GM12878 (cell line): ENCODE data around the gene P3H2. TPM values are rescaled to one million over a fixed set of nuclear protein-coding genes. Genes with fewer than 3 reads are reported as not detected.
A peak's percentile ranks its signal among the peaks of the same experiment; 100 is the strongest.

Source experiments
- ATAC-seq: fragments of 200-7000 bp; cut with Tn5 transposase; 3 replicates; pipeline ENCODE4 v1.9.1; 2020; ENCODE audit warnings: mild to moderate bottlenecking, moderate library complexity
- BruUV-seq: library from RNA; stranded (reverse); fragments of 400-500 nt; replicated peaks from 2 replicates; lab custom pipeline; 2021; lab: Mats Ljungman, UMichigan
- CTCF ChIA-PET: fragments of 300-600 bp; sonication (Branson Sonifier 250); formaldehyde crosslinking; extraction: SDS; loops from one replicate; lab custom pipeline; 2021; ENCODE audit warnings: inconsistent platforms; lab: Yijun Ruan, JAX
- POLR2A ChIA-PET: fragments of 350-600 bp; formaldehyde crosslinking; extraction: SDS; loops from one replicate; lab custom pipeline; 2021; ENCODE audit warnings: inconsistent platforms; lab: Charles Lee
- RAD21 ChIA-PET: fragments of 300-600 bp; sonication (Branson Sonifier 250); formaldehyde crosslinking; loops from one replicate; lab custom pipeline; 2023; ENCODE audit warnings: antibody characterized with exemption; ENCODE audit not compliant: unreplicated experiment; lab: Charles Lee
- SMC1A ChIA-PET: fragments of 300-600 bp; sonication (Branson Sonifier 250); formaldehyde crosslinking; loops from one replicate; lab custom pipeline; 2023; ENCODE audit not compliant: unreplicated experiment, uncharacterized antibody; lab: Charles Lee
- DNase-seq: peaks from one replicate; pipeline ENCODE4 v3.0.0-alpha.2; 2011; ENCODE audit warnings: low read depth, low spot score
- FAIRE-seq: peaks from 3 replicates; lab custom pipeline; 2011; peaks lifted over from hg19 to GRCh38; lab: Jason Lieb, UNC
- H2AFZ ChIP-seq: 2 replicates; pipeline ENCODE4 v1.6.0; 2011; ENCODE audit warnings: low read depth, low read length, control low read depth; ENCODE audit not compliant: control insufficient read depth
- H3K27ac ChIP-seq: 2 replicates; pipeline ENCODE4 v1.5.1; 2011; ENCODE audit warnings: control low read depth; ENCODE audit not compliant: control insufficient read depth, insufficient read depth
- H3K27me3 ChIP-seq, 2 experiments: replicated peaks in 1 of 2; 2 replicates each; pipeline versions ENCODE4 v1.6.0 to v1.6.1; 2011; ENCODE audit warnings: low read length in 1 of 2; ENCODE audit not compliant: control insufficient read depth in 2 of 2, insufficient read depth in 2 of 2
- H3K36me3 ChIP-seq, 2 experiments: 2 replicates each; pipeline ENCODE4 v1.5.1; 2011; ENCODE audit warnings: low read length in 1 of 2; ENCODE audit not compliant: control insufficient read depth in 2 of 2, insufficient read depth in 2 of 2
- H3K4me1 ChIP-seq: 2 replicates; pipeline ENCODE4 v1.6.1; 2011; ENCODE audit warnings: mild to moderate bottlenecking, low read length, moderate library complexity, mixed read lengths; ENCODE audit not compliant: control insufficient read depth, insufficient read depth
- H3K4me2 ChIP-seq: 2 replicates; pipeline ENCODE4 v1.6.0; 2011; ENCODE audit warnings: control low read depth; ENCODE audit not compliant: control insufficient read depth, insufficient read depth
- H3K4me3 ChIP-seq: fragments of 200-600 bp; sonication (generic); 2 replicates; pipeline ENCODE4 v1.5.1; 2016
- H3K79me2 ChIP-seq: 2 replicates; pipeline ENCODE4 v1.6.0; 2011; ENCODE audit warnings: low read length; ENCODE audit not compliant: control insufficient read depth, insufficient read depth
- H3K9ac ChIP-seq: 2 replicates; pipeline ENCODE4 v1.8.0; 2011; ENCODE audit warnings: low read length, control low read depth, mixed read lengths; ENCODE audit not compliant: control insufficient read depth, insufficient read depth
- H3K9me3 ChIP-seq: replicated peaks from 3 replicates; pipeline ENCODE4 v1.5.1; 2011; ENCODE audit warnings: mild to moderate bottlenecking, low read length; ENCODE audit not compliant: control insufficient read depth, insufficient read depth
- H4K20me1 ChIP-seq: 2 replicates; pipeline ENCODE4 v1.6.0; 2011; ENCODE audit not compliant: control insufficient read depth, insufficient read depth
- CEBPZ ChIP-seq: fragments of 150-350 bp; IDR thresholded peaks from 2 replicates; pipeline ENCODE4 v1.6.1; 2016; ENCODE audit warnings: low read depth, low read length
- LARP7 ChIP-seq: fragments of 450-650 bp; IDR thresholded peaks from 2 replicates; pipeline ENCODE4 v1.6.1; 2017; ENCODE audit warnings: mild to moderate bottlenecking
- MYC ChIP-seq: IDR thresholded peaks from 2 replicates; pipeline ENCODE4 v1.6.1; 2011; ENCODE audit warnings: mild to moderate bottlenecking, low read length, moderate library complexity, inconsistent platforms; ENCODE audit not compliant: insufficient read depth, insufficient replicate concordance, insufficient read length, severe bottlenecking
- NR2F1 ChIP-seq: fragments of 450-650 bp; conservative IDR thresholded peaks from 2 replicates; pipeline ENCODE4 v1.6.1; 2017; ENCODE audit warnings: mild to moderate bottlenecking
- RB1 ChIP-seq: fragments of 450-650 bp; formaldehyde crosslinking; IDR thresholded peaks from 2 replicates; pipeline ENCODE4 v1.6.1; 2017; ENCODE audit warnings: mild to moderate bottlenecking, borderline replicate concordance
- SREBF1 ChIP-seq: IDR thresholded peaks from 2 replicates; pipeline ENCODE4 v1.6.1; 2012; ENCODE audit warnings: mild to moderate bottlenecking, low read length
- whole genome bisulfite sequencing: methylation state at CpG from one replicate; pipeline ENCODE4 v1.1.6; 2016; ENCODE audit warnings: low lambda C conversion rate; ENCODE audit not compliant: insufficient replicate concordance, insufficient coverage; ENCODE audit errors: missing lambda C conversion rate; 5-methylcytosine and 5-hydroxymethylcytosine counted together
- in situ Hi-C: fragments of 300-500 bp; cut with MboI; formaldehyde crosslinking; loops from 9 replicates; pipeline ENCODE4 v1.14.3; 2018; ENCODE audit warnings: mixed read lengths
- intact Hi-C: fragments of 100-400 bp; cut with micrococcal nuclease; formaldehyde crosslinking; loops from one replicate; pipeline ENCODE4 v1.14.2; 2022; ENCODE audit not compliant: unreplicated experiment
- polyA plus RNA-seq, 11 experiments: library from polyadenylated mRNA; depleted of rRNA in 4 of 11; unstranded in 6 of 11; stranded (reverse) in 5 of 11; fragments of >200 nt; fragmentation: Nextera tagmentation in 4 of 11; fragmentation: Illumina TruSeq in 1 of 11; extraction: Ambion mirVana in 4 of 11; extraction: Trizol in 1 of 11; gene quantifications; 1 replicate in 1 of 11; 2 replicates in 10 of 11; pipeline versions ENCODE4 v1.2.1 to v1.2.3, GENCODE V29; 2011 to 2016; ENCODE audit warnings: inconsistent platforms in 2 of 11, missing spikeins in 2 of 11, low read depth in 1 of 11
- total RNA-seq, 4 experiments: library from RNA; depleted of rRNA in 3 of 4; stranded (reverse); fragments of >200 nt in 3 of 4; fragmentation: Illumina TruSeq in 1 of 4; extraction: Trizol in 1 of 4; gene quantifications; 2 replicates each; pipeline versions ENCODE4 v1.2.1 to v1.2.3, GENCODE V29; 2013 to 2021

The P3H2 gene
- total and polyA plus RNA-seq, 10 of the 15 experiments (the other 5 are each of a cell fraction or from before 2014, with no cell fraction given): 27.0 to 97.6 (median 83.2) TPM

GRCh38 chr3:190076601-190077394, 43.9 kb downstream of the P3H2 start:
- no peak for FAIRE-seq
- CTCF ChIA-PET: interaction anchor here (0.7 to 1.5 kb wide), 2 partner anchors 8 to 9 kb away, joined by 3 to 4 read pairs; no protein-coding TSS in a partner anchor

More at GRCh38 chr3:190076601-190077394, 43.9 kb downstream of the P3H2 start:
- H3K36me3 ChIP-seq: no peaks in the 10 kb centered on the region
- no peaks in the 10 kb centered on the region for H3K4me1 ChIP-seq
- H3K9me3 ChIP-seq: no peaks in the 10 kb centered on the region
- DNase-seq (no peak), ATAC-seq (peak; percentile 31; the same call in 1 of the 3 replicates)
- no peaks in the 10 kb centered on the region; the same call in 1 of the 2 replicates for H3K79me2 ChIP-seq
- no peak overlapping the region for H2AFZ ChIP-seq
- in situ Hi-C loops: no loop called here
- no peak overlapping the region for H3K9ac ChIP-seq
- RAD21 ChIA-PET: interaction anchor here (1.1 to 1.7 kb wide), 3 partner anchors 9 to 29 kb away, joined by 3 to 5 read pairs (median 4); no protein-coding TSS in a partner anchor
- no peaks in the 10 kb centered on the region for H3K27me3 ChIP-seq
- no TSS peak for BruUV-seq
- SMC1A ChIA-PET: interaction anchor here (0.8 to 3.8 kb wide), 7 partner anchors 8 to 108 kb away, joined by 3 to 17 read pairs (median 4); partner anchors contain the start of gene P3H2
- TF ChIP-seq MYC (no peak), SREBF1 (no peak), LARP7 (no peak), CEBPZ (no peak), NR2F1 (no peak), RB1 (no peak)
- POLR2A ChIA-PET: interaction anchor here (1.0 kb wide), 1 partner anchor 21 kb away, joined by 4 read pairs; no protein-coding TSS in a partner anchor
- no peaks in the 10 kb centered on the region for H4K20me1 ChIP-seq
- no peak overlapping the region for H3K4me3 ChIP-seq
- 91% methylated on average over 1 of the region's 1 CpG for WGBS
- H3K4me2 ChIP-seq: no peak overlapping the region
- no peak overlapping the region for H3K27ac ChIP-seq
- intact Hi-C loops: no loop called here
